Testis (tissue), 3 donors: ENCODE data around the gene LYSMD4. TPM values are rescaled to one million over a fixed set of nuclear protein-coding genes. Genes with fewer than 3 reads are reported as not detected.
A peak's percentile ranks its signal among the peaks of the same experiment; 100 is the strongest.

ENCODE experiments used
- DNase-seq: peaks from one replicate; pipeline ENCODE4 v3.0.0-alpha.2; 2019
- H3K27ac ChIP-seq, 2 donors: fragments of 200-600 bp; sonication (generic); one replicate each; pipeline ENCODE4 v1.5.1; 2019
- H3K27me3 ChIP-seq: fragments of 200-600 bp; sonication (generic); one replicate; pipeline ENCODE4 v1.5.1; 2019
- H3K36me3 ChIP-seq: fragments of 200-600 bp; sonication (generic); one replicate; pipeline ENCODE4 v1.5.1; 2017; ENCODE audit warnings: low read depth; ENCODE audit errors: missing control alignments
- H3K4me1 ChIP-seq: fragments of 200-600 bp; sonication (generic); one replicate; pipeline ENCODE4 v1.5.1; 2019
- H3K4me3 ChIP-seq, 2 donors: fragments of 200-600 bp; sonication (generic); one replicate each; pipeline ENCODE4 v1.5.1; 2017 to 2019
- H3K9me3 ChIP-seq: fragments of 200-600 bp; sonication (generic); one replicate; pipeline ENCODE4 v1.5.1; 2017
- CTCF ChIP-seq, 3 experiments: fragments of 450-650 bp in 2 of 3; fragments of 200-600 bp in 1 of 3; sonication (generic) in 1 of 3; IDR thresholded peaks; one replicate each; pipeline ENCODE4 v1.5.1; 2016 to 2019; ENCODE audit warnings: antibody characterized with exemption in 3 of 3, mild to moderate bottlenecking in 2 of 3, moderate library complexity in 1 of 3
- POLR2A ChIP-seq: fragments of 450-650 bp; IDR thresholded peaks from one replicate; pipeline ENCODE4 v1.6.1; 2017; ENCODE audit warnings: antibody characterized with exemption, mild to moderate bottlenecking, moderate library complexity
- WGBS, 2 donors: methylation state at CpG; one replicate each; pipeline ENCODE4 v1.1.5; 2018; 5-methylcytosine and 5-hydroxymethylcytosine counted together
- intact Hi-C: fragments of 100-400 bp; cut with DNase I; formaldehyde crosslinking; loops from one replicate; pipeline ENCODE4 v1.15.1; 2023; ENCODE audit warnings: low total_unique reads
- polyA plus RNA-seq: library from polyadenylated mRNA; stranded (reverse); fragments of 350-450 nt; fragmentation: Illumina TruSeq; extraction: RNeasy Lipid Tissue Mini Kit (QIAGEN cat#74804); gene quantifications from one replicate; pipeline ENCODE4 v1.2.3, GENCODE V29; 2014; ENCODE audit warnings: low read depth, low replicate concordance; ENCODE audit not compliant: insufficient read depth
- total RNA-seq, 2 donors: library from RNA; depleted of rRNA; stranded (reverse); fragments of >200 nt; gene quantifications; one replicate each; pipeline ENCODE4 v1.2.3, GENCODE V29; 2016

Gene LYSMD4
- total and polyA plus RNA-seq, 3 donors from 2014 or later: 13.2 to 27.1 (median 23.6) TPM

DNA sequence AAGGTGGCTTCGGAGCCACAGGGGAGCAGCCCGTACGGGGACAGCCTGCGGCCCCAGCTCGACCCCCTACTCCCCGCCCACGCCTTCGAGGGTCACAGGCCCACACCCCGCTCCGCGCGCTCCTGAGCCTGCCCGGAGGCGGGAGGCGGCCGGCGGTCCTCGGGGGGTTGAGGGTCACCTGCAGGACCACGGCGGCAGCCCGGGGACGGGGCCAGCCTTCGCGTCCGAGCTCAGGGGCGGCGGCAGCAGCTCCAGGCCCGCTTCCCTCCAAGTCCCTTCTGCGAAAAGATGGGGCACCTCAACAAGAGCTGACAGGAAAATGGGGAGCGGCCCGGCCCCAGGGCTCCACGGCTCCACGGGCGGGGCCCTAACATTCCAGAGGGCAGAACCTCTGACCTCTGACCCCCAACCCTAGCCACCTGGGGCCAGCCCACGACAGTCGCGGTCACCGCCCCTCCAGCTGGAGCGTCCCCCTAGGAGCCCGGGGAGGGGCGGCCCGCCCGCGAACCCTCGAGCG, 428 bp downstream of the LYSMD4 start:
- H3K4me3 ChIP-seq: peak overlapping the region; percentile 79 to 98
- H3K27me3 ChIP-seq: no peaks in the 10 kb centered on the region
- TF ChIP-seq CTCF (IDR thresholded peaks at IDR 0.05): no peak
- no peak for TF ChIP-seq POLR2A
- H3K27ac ChIP-seq: peak overlapping the region; percentile 84 to 94
- no peaks in the 10 kb centered on the region for H3K9me3 ChIP-seq
- no peaks in the 10 kb centered on the region for H3K36me3 ChIP-seq
- peaks cover 25% of the 10 kb centered on the region for H3K4me1 ChIP-seq
- intact Hi-C loops: loop anchor here (10.0 kb wide), 1 partner anchor 458 kb away; no protein-coding TSS in a partner anchor
- DNase-seq: peak; percentile 44
- 0% methylated on average over 4 to 31 of the region's 46 CpGs for WGBS, 2 donors

- intact Hi-C loops: loop anchor here (10.0 kb wide), 1 partner anchor 457 kb away; no protein-coding TSS in a partner anchor
- no peaks in the 10 kb centered on the region for H3K36me3 ChIP-seq
- 6 to 8% methylated on average over 18 of the region's 18 CpGs for WGBS, 2 donors
- TF ChIP-seq POLR2A (no peak), CTCF (IDR thresholded peaks at IDR 0.05) (no peak)
- DNase-seq: peak; percentile 28
- peak overlapping the region; percentile 79 to 98 for H3K4me3 ChIP-seq
- peak overlapping the region; percentile 84 to 94 for H3K27ac ChIP-seq
- H3K4me1 ChIP-seq: peaks cover 25% of the 10 kb centered on the region
- H3K9me3 ChIP-seq: no peaks in the 10 kb centered on the region
- H3K27me3 ChIP-seq: no peaks in the 10 kb centered on the region
Observed at GRCh38 chr15:99732124-99732750, 1.0 kb downstream of the LYSMD4 start.

GRCh38 chr15:99731336-99732123, 1.7 kb downstream of the LYSMD4 start:
- intact Hi-C loops: loop anchor here (10.0 kb wide), 1 partner anchor 457 kb away; no protein-coding TSS in a partner anchor
- H3K9me3 ChIP-seq: no peaks in the 10 kb centered on the region
- peak; percentile 51 for DNase-seq
- H3K4me3 ChIP-seq: peak overlapping the region in 1 of 2 donors; percentile 79
- WGBS, 2 donors: 36 to 49% methylated on average over 25 to 26 of the region's 26 CpGs
- H3K27ac ChIP-seq: peak overlapping the region in 1 of 2 donors; percentile 94
- no peaks in the 10 kb centered on the region for H3K27me3 ChIP-seq
- TF ChIP-seq POLR2A (no peak), CTCF (IDR thresholded peaks at IDR 0.05) (no peak)
- H3K36me3 ChIP-seq: no peaks in the 10 kb centered on the region
- H3K4me1 ChIP-seq: peaks cover 21% of the 10 kb centered on the region

DNA sequence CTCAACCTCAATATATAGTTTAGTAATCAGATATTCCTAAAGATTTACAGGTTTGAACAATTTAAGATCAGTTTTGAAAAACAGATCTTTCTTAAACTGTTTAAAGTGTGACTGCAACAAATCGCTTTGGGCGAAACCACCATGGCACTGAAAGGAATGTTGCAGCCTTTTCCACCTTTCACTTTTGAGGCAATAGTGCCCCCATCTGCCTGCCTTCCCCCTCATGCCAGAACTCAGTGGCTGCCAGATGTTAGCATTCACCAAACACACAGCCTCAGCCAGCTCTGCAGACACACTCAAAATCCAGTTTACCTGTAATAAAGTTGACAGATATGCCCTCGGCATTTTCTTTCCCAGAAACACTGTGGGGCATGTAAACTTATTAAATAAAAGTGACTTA, 3.3 kb downstream of the LYSMD4 start:
- Histone ChIP-seq H3K27me3 (no peaks in the 10 kb centered on the region), H3K4me1 (peaks cover 20% of the 10 kb centered on the region), H3K9me3 (no peaks in the 10 kb centered on the region), H3K4me3 (no peak overlapping the region), H3K36me3 (no peaks in the 10 kb centered on the region), H3K27ac (no peak overlapping the region)
- TF ChIP-seq POLR2A: no peak
- no peak for TF ChIP-seq CTCF (IDR thresholded peaks at IDR 0.05)
- WGBS, 2 donors: 75 to 84% methylated on average over 3 of the region's 3 CpGs
- intact Hi-C loops: loop anchor here (10.0 kb wide), 1 partner anchor 455 kb away; no protein-coding TSS in a partner anchor
- DNase-seq: peak; percentile 38
